ENCODE measurements around the gene PCBD1. TPM values are rescaled to one million over a fixed set of nuclear protein-coding genes. Genes with fewer than 3 reads are reported as not detected.

Gene PCBD1
- total and polyA plus RNA-seq, 2 donors from 2014 or later: 90.1 to 371 TPM

GRCh38 chr10:70834441-70835151 is 53.8 kb downstream of the PCBD1 start:
- intact Hi-C loops (cut with DNase I): no loop called here
- no peak overlapping the region for H3K4me3 ChIP-seq (ENCODE audit: low read length in 3 of 3)
- DNase-seq (no peak), FAIRE-seq (no peak)
- TF ChIP-seq, protein P1, sequence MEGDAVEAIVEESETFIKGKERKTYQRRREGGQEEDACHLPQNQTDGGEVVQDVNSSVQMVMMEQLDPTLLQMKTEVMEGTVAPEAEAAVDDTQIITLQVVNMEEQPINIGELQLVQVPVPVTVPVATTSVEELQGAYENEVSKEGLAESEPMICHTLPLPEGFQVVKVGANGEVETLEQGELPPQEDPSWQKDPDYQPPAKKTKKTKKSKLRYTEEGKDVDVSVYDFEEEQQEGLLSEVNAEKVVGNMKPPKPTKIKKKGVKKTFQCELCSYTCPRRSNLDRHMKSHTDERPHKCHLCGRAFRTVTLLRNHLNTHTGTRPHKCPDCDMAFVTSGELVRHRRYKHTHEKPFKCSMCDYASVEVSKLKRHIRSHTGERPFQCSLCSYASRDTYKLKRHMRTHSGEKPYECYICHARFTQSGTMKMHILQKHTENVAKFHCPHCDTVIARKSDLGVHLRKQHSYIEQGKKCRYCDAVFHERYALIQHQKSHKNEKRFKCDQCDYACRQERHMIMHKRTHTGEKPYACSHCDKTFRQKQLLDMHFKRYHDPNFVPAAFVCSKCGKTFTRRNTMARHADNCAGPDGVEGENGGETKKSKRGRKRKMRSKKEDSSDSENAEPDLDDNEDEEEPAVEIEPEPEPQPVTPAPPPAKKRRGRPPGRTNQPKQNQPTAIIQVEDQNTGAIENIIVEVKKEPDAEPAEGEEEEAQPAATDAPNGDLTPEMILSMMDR (IDR thresholded peaks at IDR 0.05; ENCODE audit: borderline replicate concordance, extremely low read depth, insufficient read depth): no peak
- H3K4me1 ChIP-seq (ENCODE audit: control insufficient read depth in 2 of 3, insufficient read depth in 2 of 3, low read depth in 1 of 3, low read length in 3 of 3): peaks cover 0 to 26% (median 13%) of the 10 kb centered on the region in 3 donors
- H3K27me3 ChIP-seq (ENCODE audit: control insufficient read depth, insufficient read depth, low read length): no peaks in the 10 kb centered on the region
- H3K9me3 ChIP-seq (ENCODE audit: control insufficient read depth in 2 of 3, insufficient read depth in 1 of 3, low read length in 3 of 3): no peaks in the 10 kb centered on the region
- H3K36me3 ChIP-seq (ENCODE audit: control insufficient read depth in 2 of 3, insufficient read depth in 3 of 3, low read length in 3 of 3): no peaks in the 10 kb centered on the region
- H3K27ac ChIP-seq (ENCODE audit: low read depth in 2 of 2, low read length in 2 of 2): no peak overlapping the region
- no peak overlapping the region for H3K9ac ChIP-seq (ENCODE audit: low read length in 3 of 3)

DNA sequence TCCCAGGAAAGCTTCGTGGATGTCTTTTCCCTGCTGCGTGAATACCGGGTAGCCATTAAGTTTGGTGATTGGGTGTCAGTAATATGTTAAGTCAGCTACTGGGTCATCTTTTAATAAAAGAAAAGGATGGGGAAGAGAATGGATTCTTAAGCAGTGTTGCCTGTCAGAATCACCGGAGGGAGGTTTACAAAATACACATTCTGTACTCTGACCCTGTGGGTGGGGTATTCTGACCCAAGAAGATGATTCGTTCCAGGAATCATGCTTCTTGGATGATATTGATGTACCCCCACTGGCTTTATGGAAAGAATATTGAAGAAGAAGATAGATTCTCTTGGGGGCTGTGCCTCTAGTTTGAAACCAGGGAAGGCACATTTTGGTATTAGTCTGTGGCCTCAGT is 54.3 kb downstream of the PCBD1 start:
- TF ChIP-seq, protein P1 (IDR thresholded peaks at IDR 0.05; ENCODE audit: borderline replicate concordance, extremely low read depth, insufficient read depth): no peak
- intact Hi-C loops (cut with DNase I): no loop called here

GRCh38 chr10:70833601-70834000 is 54.8 kb downstream of the PCBD1 start:
- H3K4me3 ChIP-seq (ENCODE audit: low read length in 3 of 3): no peak overlapping the region
- peaks cover 0 to 29% (median 13%) of the 10 kb centered on the region in 3 donors for H3K4me1 ChIP-seq (ENCODE audit: control insufficient read depth in 2 of 3, insufficient read depth in 2 of 3, low read depth in 1 of 3, low read length in 3 of 3)
- H3K36me3 ChIP-seq (ENCODE audit: control insufficient read depth in 2 of 3, insufficient read depth in 3 of 3, low read length in 3 of 3): no peaks in the 10 kb centered on the region
- FAIRE-seq (no peak), DNase-seq (peak in 1 of 5 donors; percentile 54)
- TF ChIP-seq, protein P1 (IDR thresholded peaks at IDR 0.05; ENCODE audit: borderline replicate concordance, extremely low read depth, insufficient read depth): no peak
- H3K9me3 ChIP-seq (ENCODE audit: control insufficient read depth in 2 of 3, insufficient read depth in 1 of 3, low read length in 3 of 3): no peaks in the 10 kb centered on the region
- intact Hi-C loops (cut with DNase I): no loop called here
- no peak overlapping the region for H3K27ac ChIP-seq (ENCODE audit: low read depth in 2 of 2, low read length in 2 of 2)
- no peak overlapping the region for H3K9ac ChIP-seq (ENCODE audit: low read length in 3 of 3)
- no peaks in the 10 kb centered on the region for H3K27me3 ChIP-seq (ENCODE audit: control insufficient read depth, insufficient read depth, low read length)

More for the DNA sequence above, 54.3 kb downstream of the PCBD1 start:
- H3K27ac ChIP-seq (ENCODE audit: low read depth in 2 of 2, low read length in 2 of 2): no peak overlapping the region
- H3K9ac ChIP-seq (ENCODE audit: low read length in 3 of 3): no peak overlapping the region
- no peaks in the 10 kb centered on the region for H3K36me3 ChIP-seq (ENCODE audit: control insufficient read depth in 2 of 3, insufficient read depth in 3 of 3, low read length in 3 of 3)
- H3K4me3 ChIP-seq (ENCODE audit: low read length in 3 of 3): no peak overlapping the region
- H3K9me3 ChIP-seq (ENCODE audit: control insufficient read depth in 2 of 3, insufficient read depth in 1 of 3, low read length in 3 of 3): no peaks in the 10 kb centered on the region
- FAIRE-seq (no peak), DNase-seq (no peak)
- no peaks in the 10 kb centered on the region for H3K27me3 ChIP-seq (ENCODE audit: control insufficient read depth, insufficient read depth, low read length)
- H3K4me1 ChIP-seq (ENCODE audit: control insufficient read depth in 2 of 3, insufficient read depth in 2 of 3, low read depth in 1 of 3, low read length in 3 of 3): peaks cover 0 to 29% (median 13%) of the 10 kb centered on the region in 3 donors

Other genes with a start within 250 kb of the PCBD1 start
- gene ADAMTS14, start 216.1 kb downstream of the PCBD1 start, total RNA-seq: 0.47 TPM
- gene ADAMTS14, start 216.1 kb downstream of the PCBD1 start, polyA plus RNA-seq (ENCODE audit: insufficient read depth, low read depth, low replicate concordance): not detected
- not detected for gene TBATA, start 103.2 kb downstream of the PCBD1 start, total RNA-seq
- 1.9 TPM for gene TBATA, start 103.2 kb downstream of the PCBD1 start, polyA plus RNA-seq (ENCODE audit: insufficient read depth, low read depth, low replicate concordance)
- gene SGPL1, start 72.6 kb downstream of the PCBD1 start, total RNA-seq: 105 TPM
- gene SGPL1, start 72.6 kb downstream of the PCBD1 start, polyA plus RNA-seq (ENCODE audit: insufficient read depth, low read depth, low replicate concordance): 13.5 TPM